IPS-NIHi7 (cell line): ENCODE results near the gene MYOC.
"Not testable (repeated sequence)": the region's sequence is repeated elsewhere in the genome, so short reads cannot be mapped to it uniquely, and the experiment has no call there.

Source experiments
- DNase-seq: peaks from one replicate; pipeline ENCODE4 v3.0.0; 2012; ENCODE audit warnings: mixed read lengths; ENCODE audit errors: extremely low spot score

MYOC gene

GRCh38 chr1:171606402-171606941 is 46.0 kb downstream of the MYOC start:
- no peak for DNase-seq

GRCh38 chr1:171603042-171603441 is 49.4 kb downstream of the MYOC start:
- DNase-seq, result not testable (repeated sequence)

GRCh38 chr1:171600862-171601261 is 51.6 kb downstream of the MYOC start:
- no peak for DNase-seq

GRCh38 chr1:171600310-171600709 is 52.2 kb downstream of the MYOC start:
- DNase-seq, result not testable (repeated sequence)

- DNase-seq, result no peak
These were observed 55.3 kb downstream of the MYOC start for GRCh38 chr1:171597203-171597602.

- no peak for DNase-seq
These were observed 55.8 kb downstream of the MYOC start for GRCh38 chr1:171596705-171597104.

DNA sequence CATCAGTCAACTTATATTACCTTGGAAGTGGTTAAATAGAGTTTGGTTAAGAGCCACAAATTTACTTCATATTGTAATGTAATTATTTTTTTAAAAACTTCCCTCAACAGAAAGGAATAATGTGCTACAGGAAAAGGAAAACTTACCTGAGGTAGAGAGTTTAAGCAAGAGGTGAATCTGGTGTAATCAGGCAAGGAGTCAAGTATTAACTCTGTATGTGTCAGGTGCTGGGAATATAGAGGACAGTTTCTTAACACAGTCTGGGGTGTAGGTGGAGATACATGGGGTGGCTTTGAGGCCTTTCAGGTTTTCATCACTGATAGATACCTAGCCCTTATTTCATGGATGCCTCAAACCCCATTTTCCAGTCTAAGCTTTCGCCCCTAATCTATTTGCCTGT is 56.4 kb downstream of the MYOC start:
- DNase-seq, result no peak

DNA sequence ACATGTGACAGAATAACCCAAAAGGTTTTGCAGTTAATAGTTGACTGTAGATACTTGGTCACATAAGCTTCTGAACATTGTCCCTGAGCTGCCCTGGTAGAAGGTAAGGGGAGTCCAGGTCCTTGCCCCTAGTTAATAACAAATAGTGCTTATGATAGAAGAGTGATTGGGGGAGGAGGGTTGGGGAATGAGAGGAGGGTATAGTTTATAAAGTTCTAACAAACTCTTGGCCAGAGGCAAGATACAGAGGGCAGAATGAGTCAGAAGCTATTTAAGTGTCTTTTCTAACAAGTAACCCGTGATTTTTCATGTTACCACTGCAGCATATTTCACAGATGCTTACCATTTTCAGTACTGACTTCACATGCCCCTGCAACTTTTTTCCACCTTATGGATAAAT is 57.2 kb downstream of the MYOC start:
- no peak for DNase-seq

- no peak for DNase-seq
These were observed 62.5 kb downstream of the MYOC start for GRCh38 chr1:171590022-171590421.

GRCh38 chr1:171588230-171588629 is 64.3 kb downstream of the MYOC start:
- no peak for DNase-seq

DNA sequence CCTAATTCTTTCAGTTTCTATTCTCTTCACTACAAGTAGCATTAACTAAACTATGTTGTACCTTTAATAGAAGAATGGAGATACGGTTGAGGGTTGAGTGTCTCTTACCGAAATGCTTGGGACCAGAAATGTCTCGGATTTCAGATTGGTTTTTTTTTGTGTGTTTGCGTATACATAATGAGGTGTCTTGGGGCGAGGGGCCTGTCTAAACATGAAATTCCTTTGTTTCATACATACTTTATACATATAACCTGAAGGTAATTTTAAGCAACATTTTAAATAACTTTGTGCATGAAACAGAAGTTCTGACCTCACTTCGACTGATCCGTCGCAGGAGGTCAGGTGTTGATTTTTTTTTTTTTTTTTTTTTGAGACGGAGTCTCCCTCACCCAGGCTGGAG is 66.8 kb downstream of the MYOC start:
- DNase-seq, result no peak
